ENCODE measurements around the gene OPHN1. TPM values are rescaled to one million over a fixed set of nuclear protein-coding genes. Genes with fewer than 3 reads are reported as not detected.

OPHN1 gene
- total RNA-seq, 4 donors from 2014 or later: 6.9 to 14.0 (median 10.2) TPM

DNA sequence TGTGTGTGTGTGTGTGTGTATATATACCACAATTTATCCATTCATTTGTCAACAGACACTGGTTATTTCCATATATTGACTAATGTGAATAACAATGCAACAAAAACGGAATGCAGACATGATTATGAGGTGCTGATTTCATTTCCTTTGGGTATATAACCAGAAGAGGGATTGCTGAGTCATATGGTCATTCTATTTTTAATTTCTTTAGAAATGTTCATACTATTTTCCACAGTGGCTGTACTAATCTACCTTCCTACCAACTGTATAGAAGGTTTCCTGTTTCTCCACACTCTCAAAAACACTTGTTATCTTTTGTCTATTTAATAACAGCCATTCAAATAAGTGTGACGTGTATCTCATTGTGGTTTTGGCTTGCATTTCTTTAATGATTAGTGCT is 269.9 kb downstream of the OPHN1 start:
- Histone ChIP-seq H3K36me3 (no peaks in the 10 kb centered on the region), H3K4me3 (no peak overlapping the region), H3K27me3 (no peaks in the 10 kb centered on the region), H3K4me1 (no peaks in the 10 kb centered on the region), H3K27ac (no peak overlapping the region), H3K9me3 (no peaks in the 10 kb centered on the region)
- 43 to 47% methylated on average over 1 to 2 of the region's 2 CpGs for WGBS, 2 donors (ENCODE audit: low coverage in 1 of 2)
- ATAC-seq: no peak
- TF ChIP-seq, protein P1, sequence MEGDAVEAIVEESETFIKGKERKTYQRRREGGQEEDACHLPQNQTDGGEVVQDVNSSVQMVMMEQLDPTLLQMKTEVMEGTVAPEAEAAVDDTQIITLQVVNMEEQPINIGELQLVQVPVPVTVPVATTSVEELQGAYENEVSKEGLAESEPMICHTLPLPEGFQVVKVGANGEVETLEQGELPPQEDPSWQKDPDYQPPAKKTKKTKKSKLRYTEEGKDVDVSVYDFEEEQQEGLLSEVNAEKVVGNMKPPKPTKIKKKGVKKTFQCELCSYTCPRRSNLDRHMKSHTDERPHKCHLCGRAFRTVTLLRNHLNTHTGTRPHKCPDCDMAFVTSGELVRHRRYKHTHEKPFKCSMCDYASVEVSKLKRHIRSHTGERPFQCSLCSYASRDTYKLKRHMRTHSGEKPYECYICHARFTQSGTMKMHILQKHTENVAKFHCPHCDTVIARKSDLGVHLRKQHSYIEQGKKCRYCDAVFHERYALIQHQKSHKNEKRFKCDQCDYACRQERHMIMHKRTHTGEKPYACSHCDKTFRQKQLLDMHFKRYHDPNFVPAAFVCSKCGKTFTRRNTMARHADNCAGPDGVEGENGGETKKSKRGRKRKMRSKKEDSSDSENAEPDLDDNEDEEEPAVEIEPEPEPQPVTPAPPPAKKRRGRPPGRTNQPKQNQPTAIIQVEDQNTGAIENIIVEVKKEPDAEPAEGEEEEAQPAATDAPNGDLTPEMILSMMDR (IDR thresholded peaks at IDR 0.05): no peak
- TF ChIP-seq POLR2AphosphoS5 (IDR thresholded peaks at IDR 0.05): no peak
- TF ChIP-seq EP300 (IDR thresholded peaks at IDR 0.05): no peak
- no peak for TF ChIP-seq POLR2A (IDR thresholded peaks at IDR 0.05)

DNA sequence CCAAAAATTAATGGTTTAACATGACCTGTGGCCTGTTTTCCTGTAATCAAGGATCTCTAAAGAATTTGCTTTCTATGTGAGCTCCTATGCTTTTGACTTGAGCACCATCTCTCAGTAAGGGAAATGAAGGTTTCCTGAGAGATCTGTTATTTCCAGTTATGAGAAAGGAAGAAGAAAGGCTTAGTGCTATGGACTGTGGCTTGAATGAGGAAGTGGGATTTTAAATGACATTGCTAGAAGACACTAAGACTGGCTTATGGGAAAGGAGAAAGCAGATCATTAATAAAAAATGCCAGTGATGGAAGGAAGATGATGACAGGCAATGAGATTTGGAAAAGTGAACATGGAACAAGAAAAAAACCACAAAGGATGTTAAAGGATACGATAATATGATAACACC is 285.4 kb downstream of the OPHN1 start:
- TF ChIP-seq EP300 (IDR thresholded peaks at IDR 0.05) (no peak), POLR2A (IDR thresholded peaks at IDR 0.05) (no peak), POLR2AphosphoS5 (IDR thresholded peaks at IDR 0.05) (no peak)
- TF ChIP-seq, protein P1 (IDR thresholded peaks at IDR 0.05): no peak
- Histone ChIP-seq H3K27ac (no peak overlapping the region), H3K36me3 (no peaks in the 10 kb centered on the region), H3K4me3 (no peak overlapping the region), H3K9me3 (no peaks in the 10 kb centered on the region), H3K4me1 (no peaks in the 10 kb centered on the region), H3K27me3 (no peaks in the 10 kb centered on the region)
- WGBS, 2 donors (ENCODE audit: low coverage in 1 of 2): 43 to 63% methylated on average over 1 of the region's 1 CpG
- ATAC-seq: no peak

DNA sequence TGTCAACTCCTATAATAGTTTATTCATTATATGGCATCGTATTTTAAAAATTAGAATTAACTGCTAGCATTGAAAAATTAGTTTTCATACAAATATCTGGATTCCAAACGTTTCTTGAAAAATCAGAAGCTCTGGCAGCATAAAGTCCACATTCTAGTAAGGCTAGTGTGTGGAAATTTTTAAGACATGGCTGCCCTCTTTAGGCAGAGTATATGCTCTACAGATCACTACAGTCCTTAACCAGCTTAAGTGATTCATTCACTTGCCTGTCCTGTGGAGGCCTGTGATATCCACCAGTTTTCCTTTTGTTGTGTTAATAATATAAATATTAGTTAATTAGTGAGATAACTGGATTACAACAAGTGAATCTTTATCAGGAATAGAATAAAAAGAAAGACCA is 287.2 kb downstream of the OPHN1 start:
- Histone ChIP-seq H3K27me3 (no peaks in the 10 kb centered on the region), H3K4me3 (no peak overlapping the region), H3K36me3 (no peaks in the 10 kb centered on the region), H3K4me1 (no peaks in the 10 kb centered on the region), H3K9me3 (no peaks in the 10 kb centered on the region), H3K27ac (no peak overlapping the region)
- TF ChIP-seq EP300 (IDR thresholded peaks at IDR 0.05) (no peak), POLR2AphosphoS5 (IDR thresholded peaks at IDR 0.05) (no peak), POLR2A (IDR thresholded peaks at IDR 0.05) (no peak)
- TF ChIP-seq, protein P1 (IDR thresholded peaks at IDR 0.05): peak in 2 of 4 experiments; percentile 32 to 34
- 7 to 10% methylated on average over 2 of the region's 2 CpGs for WGBS, 2 donors (ENCODE audit: low coverage in 1 of 2)
- no peak for ATAC-seq

DNA sequence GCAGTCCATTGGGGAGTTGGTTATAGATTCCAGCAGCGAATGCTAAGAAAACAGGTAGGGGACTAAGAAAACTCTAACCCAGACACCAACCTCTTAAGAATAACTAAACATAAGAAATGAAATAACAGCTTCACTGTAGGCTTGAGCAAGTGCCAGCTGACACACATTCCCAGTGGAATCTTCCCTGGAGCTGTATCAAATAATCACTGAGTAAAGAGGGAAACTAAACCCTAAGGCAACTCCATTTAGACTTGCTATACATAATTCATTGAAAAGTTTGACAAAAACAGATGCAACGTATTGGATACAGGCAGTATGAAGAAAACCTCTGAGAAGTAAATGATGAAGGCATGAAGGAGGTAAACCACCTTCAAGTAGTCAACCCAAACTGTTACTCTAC is 293.5 kb downstream of the OPHN1 start:
- 13 to 60% methylated on average over 1 to 2 of the region's 2 CpGs for whole genome bisulfite sequencing, 2 donors (ENCODE audit: low coverage in 1 of 2)
- TF ChIP-seq POLR2AphosphoS5 (IDR thresholded peaks at IDR 0.05) (no peak), EP300 (IDR thresholded peaks at IDR 0.05) (no peak), POLR2A (IDR thresholded peaks at IDR 0.05) (no peak)
- TF ChIP-seq, protein P1 (IDR thresholded peaks at IDR 0.05): no peak

DNA sequence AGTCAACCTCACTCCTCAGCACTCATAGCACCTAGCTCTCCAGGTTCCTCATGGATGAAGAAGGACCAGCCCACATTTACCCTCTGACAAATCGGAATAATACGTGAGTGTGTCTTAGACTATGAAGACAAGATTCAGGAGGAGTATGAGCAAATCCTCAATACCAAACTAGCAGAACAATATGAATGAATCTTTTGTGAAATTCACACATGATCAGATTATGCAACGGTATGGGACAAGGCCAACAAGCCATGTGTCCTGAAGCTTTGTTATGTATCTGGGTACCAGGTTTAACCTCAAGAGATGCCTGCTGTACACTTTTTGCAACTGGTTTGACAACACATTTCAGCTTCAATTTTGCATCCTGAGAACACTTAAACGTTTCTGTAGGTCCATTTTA is 300.1 kb downstream of the OPHN1 start:
- no peaks in the 10 kb centered on the region for H3K9me3 ChIP-seq
- H3K27ac ChIP-seq: no peak overlapping the region
- H3K4me3 ChIP-seq: no peak overlapping the region
- H3K27me3 ChIP-seq: no peaks in the 10 kb centered on the region
- WGBS, 2 donors (ENCODE audit: low coverage in 1 of 2): 40 to 49% methylated on average over 1 to 2 of the region's 4 CpGs
- no peaks in the 10 kb centered on the region for H3K4me1 ChIP-seq
- TF ChIP-seq EP300 (IDR thresholded peaks at IDR 0.05) (no peak), POLR2AphosphoS5 (IDR thresholded peaks at IDR 0.05) (no peak), POLR2A (IDR thresholded peaks at IDR 0.05) (no peak)
- TF ChIP-seq, protein P1 (IDR thresholded peaks at IDR 0.05): no peak
- H3K36me3 ChIP-seq: no peaks in the 10 kb centered on the region
- ATAC-seq: no peak

More for the DNA sequence above, 293.5 kb downstream of the OPHN1 start:
- no peaks in the 10 kb centered on the region for H3K27me3 ChIP-seq
- H3K36me3 ChIP-seq: no peaks in the 10 kb centered on the region
- no peak overlapping the region for H3K27ac ChIP-seq
- H3K9me3 ChIP-seq: no peaks in the 10 kb centered on the region
- H3K4me1 ChIP-seq: no peaks in the 10 kb centered on the region
- ATAC-seq: no peak
- no peak overlapping the region for H3K4me3 ChIP-seq

Data from gastroesophageal sphincter (tissue), 4 donors.